ENCODE measurements around the gene SMIM22. TPM values are rescaled to one million over a fixed set of nuclear protein-coding genes. Genes with fewer than 3 reads are reported as not detected.

Gene SMIM22
- total RNA-seq, 6 experiments from 2014 or later, result not detected

- peaks cover 10% of the 10 kb centered on the region for H3K4me1 Mint-ChIP-seq (ENCODE audit: low read depth)
- peak within 1 kb of the TSS; percentile 69 for H3K27ac Mint-ChIP-seq
- peaks cover under 1% of the 10 kb centered on the region for H3K36me3 Mint-ChIP-seq (ENCODE audit: low read depth)
- DNase-seq, result peak; percentile 22
- no peak for TF ChIP-seq CTCF (IDR thresholded peaks at IDR 0.05)
- H3K4me3 Mint-ChIP-seq, result peak within 1 kb of the TSS; percentile 90
- H3K27me3 Mint-ChIP-seq (ENCODE audit: insufficient read depth), result peaks cover 2% of the 10 kb centered on the region; the same call in 1 of the 2 replicates
- H3K9me3 Mint-ChIP-seq, result no peaks in the 10 kb centered on the region
Measured at GRCh38 chr16:4801962-4802658, 6.9 kb downstream of the SMIM22 start, which contains the start of gene ROGDI. Gene ROGDI (minus strand): TSS chr16:4802633. CDS start chr16:4802571, 62 bp downstream.

DNA sequence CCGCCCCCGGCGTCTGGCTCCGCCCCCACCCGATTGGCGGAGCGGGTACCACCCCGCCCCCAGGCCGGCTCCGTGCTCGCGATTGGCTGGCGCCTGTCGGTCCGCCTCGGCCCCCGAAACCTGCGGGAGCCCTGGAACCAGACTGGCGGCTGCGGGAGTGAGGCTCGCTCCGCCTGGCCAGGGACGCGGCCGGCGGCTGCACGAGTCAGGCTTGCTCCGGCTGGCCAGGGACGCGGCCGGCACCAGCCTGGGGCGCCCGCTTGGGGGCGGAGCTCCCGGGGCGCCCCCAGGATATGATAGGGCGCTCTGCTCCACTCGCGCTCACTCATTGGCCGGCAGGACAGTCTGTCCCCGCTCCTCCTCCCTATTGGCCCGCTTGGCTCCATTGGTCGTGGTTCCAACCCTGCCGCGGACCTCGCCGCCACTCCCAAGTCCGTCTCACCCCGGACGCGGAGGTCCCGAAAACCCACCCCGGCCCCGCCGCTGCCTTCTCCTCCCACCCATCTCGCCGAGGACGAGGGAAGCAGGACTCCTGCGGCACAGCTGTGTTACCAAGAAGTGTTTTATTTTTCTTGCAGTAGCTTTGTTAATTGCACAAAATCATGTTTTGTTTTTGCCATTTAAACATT is 7.6 kb downstream of the SMIM22 start:
- peaks cover 7% of the 10 kb centered on the region for H3K36me3 Mint-ChIP-seq (ENCODE audit: low read depth)
- no peaks in the 10 kb centered on the region for H3K9me3 Mint-ChIP-seq
- peaks cover 2% of the 10 kb centered on the region; the same call in 1 of the 2 replicates for H3K27me3 Mint-ChIP-seq (ENCODE audit: insufficient read depth)
- H3K27ac Mint-ChIP-seq, result peak overlapping the region; percentile 69
- TF ChIP-seq CTCF (IDR thresholded peaks at IDR 0.05), result peak; percentile 59
- H3K4me3 Mint-ChIP-seq, result peak overlapping the region; percentile 90
- H3K4me1 Mint-ChIP-seq (ENCODE audit: low read depth), result peaks cover 10% of the 10 kb centered on the region
- peak; percentile 89 for DNase-seq

DNA sequence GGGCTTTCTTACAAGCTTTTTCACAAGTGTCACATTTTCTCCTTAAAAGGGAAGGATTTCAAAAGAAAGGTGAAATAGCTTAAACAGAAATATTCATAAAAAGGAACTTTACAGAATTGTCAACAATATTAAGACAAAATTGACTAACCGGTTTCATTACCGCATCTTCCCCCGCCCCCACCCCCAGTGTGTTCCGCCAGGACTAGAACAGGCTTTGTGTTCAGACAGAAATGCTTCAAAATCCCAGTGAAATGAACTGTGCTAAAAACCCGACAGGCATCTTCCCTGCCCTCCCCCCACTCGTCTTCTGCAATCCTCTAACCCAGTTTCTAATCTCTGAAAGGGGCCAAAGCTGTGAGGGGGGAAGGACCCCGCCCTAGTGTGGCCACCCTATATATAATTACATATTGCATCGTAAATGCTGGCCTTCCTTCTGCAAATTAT is 8.3 kb downstream of the SMIM22 start:
- no peak for TF ChIP-seq CTCF (IDR thresholded peaks at IDR 0.05)
- Mint-ChIP-seq H3K9me3 (no peaks in the 10 kb centered on the region), H3K36me3 (ENCODE audit: low read depth) (peaks cover 8% of the 10 kb centered on the region), H3K4me1 (ENCODE audit: low read depth) (peaks cover 10% of the 10 kb centered on the region), H3K4me3 (peak overlapping the region; percentile 89), H3K27ac (peak overlapping the region; percentile 69), H3K27me3 (ENCODE audit: insufficient read depth) (peaks cover 2% of the 10 kb centered on the region; the same call in 1 of the 2 replicates)
- no peak for DNase-seq

- TF ChIP-seq CTCF (IDR thresholded peaks at IDR 0.05), result no peak
- DNase-seq, result no peak
- H3K9me3 Mint-ChIP-seq, result no peaks in the 10 kb centered on the region
- peaks cover 10% of the 10 kb centered on the region for H3K4me1 Mint-ChIP-seq (ENCODE audit: low read depth)
- H3K36me3 Mint-ChIP-seq (ENCODE audit: low read depth), result peaks cover 8% of the 10 kb centered on the region
- H3K27ac Mint-ChIP-seq, result 0 out of 2 replicates have a peak overlapping the region, but pooled peaks have one; percentile 69
- H3K27me3 Mint-ChIP-seq (ENCODE audit: insufficient read depth), result peaks cover 2% of the 10 kb centered on the region; the same call in 1 of the 2 replicates
- peak overlapping the region; percentile 89 for H3K4me3 Mint-ChIP-seq
Measured at GRCh38 chr16:4803898-4804762, 9.0 kb downstream of the SMIM22 start.

DNA sequence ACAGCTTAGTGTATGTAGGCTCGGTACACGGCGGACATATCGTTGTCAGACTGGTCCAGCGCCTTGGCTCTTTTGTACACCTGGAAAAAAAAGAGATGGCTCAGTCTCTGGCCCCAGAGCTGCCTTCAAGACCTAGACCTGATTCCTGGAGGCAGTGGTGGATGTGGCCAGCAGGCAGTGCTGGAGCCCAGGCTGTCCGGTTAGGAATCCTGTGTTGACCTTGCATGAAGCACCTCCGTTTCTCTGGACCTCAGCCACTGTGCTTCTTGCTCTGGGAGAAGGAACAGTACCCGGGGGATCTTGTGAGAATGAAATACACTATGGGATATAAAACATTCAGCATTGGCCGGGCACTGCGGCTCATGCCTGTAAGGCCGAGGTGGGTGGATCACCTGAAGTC is 10.1 kb downstream of the SMIM22 start:
- Mint-ChIP-seq H3K27me3 (ENCODE audit: insufficient read depth) (peaks cover 2% of the 10 kb centered on the region; the same call in 1 of the 2 replicates), H3K9me3 (no peaks in the 10 kb centered on the region), H3K4me1 (ENCODE audit: low read depth) (peaks cover 10% of the 10 kb centered on the region), H3K36me3 (ENCODE audit: low read depth) (peaks cover 8% of the 10 kb centered on the region), H3K4me3 (no peak overlapping the region), H3K27ac (no peak overlapping the region)
- TF ChIP-seq CTCF (IDR thresholded peaks at IDR 0.05), result no peak
- no peak for DNase-seq

Measured in HFFc6 (cell line).